HG02885 (cell line): Measurements from ENCODE around the gene MRPS23.

ENCODE experiments used
- ATAC-seq: cut with Tn5 transposase; IDR thresholded peaks from one replicate; pipeline ENCODE4 v1.9.1; 2021; ENCODE audit warnings: mild to moderate bottlenecking; ENCODE audit not compliant: unreplicated experiment, poor library complexity

The MRPS23 gene

GRCh38 chr17:57849874-57850754 is at the start of gene MRPS23:
Gene MRPS23 (minus strand): TSS chr17:57850044. CDS start chr17:57850010, 34 bp downstream.
- ATAC-seq, result peak; percentile 96

- ATAC-seq, result no peak
Observed at GRCh38 chr17:57899391-57899790, 49.5 kb upstream of the MRPS23 start.

- no peak for ATAC-seq
Observed at GRCh38 chr17:57898487-57899311, 48.9 kb upstream of the MRPS23 start.

GRCh38 chr17:57895382-57896060 is 45.7 kb upstream of the MRPS23 start:
- no peak for ATAC-seq

- no peak for ATAC-seq
Observed at GRCh38 chr17:57894848-57895247, 45.0 kb upstream of the MRPS23 start.

- no peak for ATAC-seq
Observed at GRCh38 chr17:57892820-57893595, 43.2 kb upstream of the MRPS23 start.

- peak; percentile 51 for ATAC-seq
Observed at GRCh38 chr17:57892146-57892819, 42.4 kb upstream of the MRPS23 start.

- no peak for ATAC-seq
Observed at GRCh38 chr17:57890857-57891232, 41.0 kb upstream of the MRPS23 start.

- no peak for ATAC-seq
Observed at GRCh38 chr17:57889892-57890856, 40.3 kb upstream of the MRPS23 start.

GRCh38 chr17:57889252-57889651 is 39.4 kb upstream of the MRPS23 start:
- no peak for ATAC-seq

GRCh38 chr17:57888311-57889216 is 38.7 kb upstream of the MRPS23 start:
- no peak for ATAC-seq

- no peak for ATAC-seq
Observed at GRCh38 chr17:57887161-57887560, 37.3 kb upstream of the MRPS23 start.

GRCh38 chr17:57886020-57886419 is 36.2 kb upstream of the MRPS23 start:
- no peak for ATAC-seq

- no peak for ATAC-seq
Observed at GRCh38 chr17:57885148-57885915, 35.5 kb upstream of the MRPS23 start.

GRCh38 chr17:57881783-57882351 is 32.0 kb upstream of the MRPS23 start:
- no peak for ATAC-seq

GRCh38 chr17:57881143-57881542 is 31.3 kb upstream of the MRPS23 start:
- ATAC-seq, result no peak
